Keratinocyte (primary cell): ENCODE data around the gene ACTN4. TPM values are rescaled to one million over a fixed set of nuclear protein-coding genes. Genes with fewer than 3 reads are reported as not detected.

Source experiments
- DNase-seq: peaks from one replicate; pipeline ENCODE4 v3.0.0-alpha.2; 2011; ENCODE audit warnings: low read depth, missing footprints, low spot score
- FAIRE-seq: peaks from 2 replicates; lab custom pipeline; 2011; peaks lifted over from hg19 to GRCh38; lab: Jason Lieb, UNC
- H2AFZ ChIP-seq: 2 replicates; pipeline ENCODE4 v1.6.0; 2012; ENCODE audit warnings: low read length, control low read depth, inconsistent platforms; ENCODE audit not compliant: control insufficient read depth
- H3K27ac ChIP-seq: 2 replicates; pipeline ENCODE4 v1.5.1; 2011; ENCODE audit warnings: low read length; ENCODE audit not compliant: control insufficient read depth, insufficient read depth
- H3K27me3 ChIP-seq: 3 replicates; pipeline ENCODE4 v1.6.0; 2011; ENCODE audit warnings: low read length; ENCODE audit not compliant: control insufficient read depth, insufficient read depth; ENCODE audit errors: extremely low read depth
- H3K36me3 ChIP-seq, 2 experiments: 2 replicates in 1 of 2; 3 replicates in 1 of 2; pipeline ENCODE4 v1.5.1; 2011; ENCODE audit warnings: low read length in 2 of 2, mild to moderate bottlenecking in 1 of 2; ENCODE audit not compliant: control insufficient read depth in 2 of 2, insufficient read depth in 2 of 2; ENCODE audit errors: extremely low read depth in 1 of 2
- H3K4me1 ChIP-seq: 3 replicates; pipeline ENCODE4 v1.5.1; 2011; ENCODE audit warnings: low read length; ENCODE audit not compliant: control insufficient read depth, insufficient read depth; ENCODE audit errors: extremely low read depth
- H3K4me2 ChIP-seq: 3 replicates; pipeline ENCODE4 v1.6.0; 2011; ENCODE audit warnings: low read depth, low read length; ENCODE audit not compliant: control insufficient read depth, insufficient read depth; ENCODE audit errors: extremely low read depth
- H3K4me3 ChIP-seq, 3 experiments: fragments of 200-600 bp in 1 of 3; sonication (generic) in 1 of 3; 2 replicates in 2 of 3; 3 replicates in 1 of 3; pipeline ENCODE4 v1.5.1; 2011 to 2016; ENCODE audit warnings: low read length in 3 of 3, mild to moderate bottlenecking in 3 of 3, control low read depth in 2 of 3, inconsistent platforms in 1 of 3, low read depth in 1 of 3, mixed read lengths in 1 of 3, mixed run types in 1 of 3, moderate library complexity in 1 of 3; ENCODE audit not compliant: control insufficient read depth in 2 of 3, insufficient read depth in 2 of 3; ENCODE audit errors: extremely low read depth in 1 of 3
- H3K79me2 ChIP-seq: 2 replicates; pipeline ENCODE4 v1.6.0; 2012; ENCODE audit warnings: low read length; ENCODE audit not compliant: control insufficient read depth, insufficient read depth
- H3K9ac ChIP-seq: 3 replicates; pipeline ENCODE4 v1.6.0; 2011; ENCODE audit warnings: low read length; ENCODE audit not compliant: control insufficient read depth, insufficient read depth; ENCODE audit errors: extremely low read depth
- H3K9me1 ChIP-seq: 3 replicates; pipeline ENCODE4 v1.6.0; 2011; ENCODE audit warnings: low read length; ENCODE audit not compliant: control insufficient read depth, insufficient read depth; ENCODE audit errors: extremely low read depth
- H3K9me3 ChIP-seq: 2 replicates; pipeline ENCODE4 v1.5.1; 2012; ENCODE audit warnings: low read depth, low read length; ENCODE audit not compliant: control insufficient read depth
- H4K20me1 ChIP-seq: 3 replicates; pipeline ENCODE4 v1.6.0; 2011; ENCODE audit warnings: low read length; ENCODE audit not compliant: control insufficient read depth, insufficient read depth; ENCODE audit errors: extremely low read depth
- EZH2 ChIP-seq: IDR thresholded peaks from one replicate; pipeline ENCODE4 v1.6.1; 2012; ENCODE audit warnings: inconsistent platforms, mild to moderate bottlenecking, low read length, moderate library complexity
- dilution Hi-C: fragments of 300-500 bp; cut with MboI; formaldehyde crosslinking; loops from one replicate; pipeline ENCODE4 v1.7.0; 2020; ENCODE audit warnings: low sequenced_read_pairs; ENCODE audit not compliant: extremely low pct_ligation_motif_present
- polyA plus RNA-seq, 5 experiments: library from polyadenylated mRNA; depleted of rRNA in 3 of 5; stranded (reverse) in 3 of 5; stranded (forward) in 1 of 5; unstranded in 1 of 5; fragments of >200 nt; gene quantifications; 1 replicate in 1 of 5; 2 replicates in 3 of 5; 3 replicates in 1 of 5; pipeline versions ENCODE4 v1.2.1 to v1.2.3, GENCODE V29; 2011 to 2012; ENCODE audit warnings: missing spikeins in 2 of 5, low read depth in 1 of 5, low replicate concordance in 1 of 5
- TF ChIP-seq, protein P1 (sequence below), 3 experiments: IDR thresholded peaks in 1 of 3; conservative IDR thresholded peaks in 1 of 3; optimal IDR thresholded peaks in 1 of 3; 2 replicates in 2 of 3; 3 replicates in 1 of 3; pipeline versions ENCODE3 to v1.5.1; 2011; ENCODE audit warnings: low read length in 3 of 3, mild to moderate bottlenecking in 3 of 3, moderate library complexity in 2 of 3, control low read depth in 1 of 3, inconsistent platforms in 1 of 3; ENCODE audit not compliant: insufficient read depth in 2 of 3; ENCODE audit errors: extremely low read depth in 1 of 3

Gene ACTN4
- polyA plus RNA-seq, 1 donor (not counting 4 experiments of a cell fraction or from before 2014, with no cell fraction given): 463 TPM

DNA sequence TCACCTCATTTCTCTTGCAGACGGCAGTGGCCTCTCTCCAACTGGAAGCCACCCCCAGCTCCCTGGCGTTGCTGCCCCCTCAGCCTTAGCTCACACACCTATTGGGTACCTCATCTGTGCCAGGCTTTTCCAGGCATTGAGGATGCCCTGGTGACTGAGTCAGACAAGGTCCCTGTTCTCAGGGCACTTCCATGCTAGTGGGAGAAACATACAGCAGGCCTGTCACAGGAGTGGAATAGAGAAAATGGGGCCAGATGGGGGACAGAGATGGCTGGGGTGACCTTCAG lies 62.9 kb downstream of the ACTN4 start:
- H4K20me1 ChIP-seq: peaks cover 3% of the 10 kb centered on the region
- no peak for DNase-seq
- H3K4me3 ChIP-seq: no peak overlapping the region
- peaks cover 24% of the 10 kb centered on the region for H3K4me1 ChIP-seq
- peaks cover 81 to 90% of the 10 kb centered on the region in 2 experiments for H3K36me3 ChIP-seq
- H3K27ac ChIP-seq: peak overlapping the region; percentile 23
- dilution Hi-C loops: no loop called here
- no peaks in the 10 kb centered on the region for H3K9me3 ChIP-seq
- no peak for FAIRE-seq
- TF ChIP-seq, protein P1, sequence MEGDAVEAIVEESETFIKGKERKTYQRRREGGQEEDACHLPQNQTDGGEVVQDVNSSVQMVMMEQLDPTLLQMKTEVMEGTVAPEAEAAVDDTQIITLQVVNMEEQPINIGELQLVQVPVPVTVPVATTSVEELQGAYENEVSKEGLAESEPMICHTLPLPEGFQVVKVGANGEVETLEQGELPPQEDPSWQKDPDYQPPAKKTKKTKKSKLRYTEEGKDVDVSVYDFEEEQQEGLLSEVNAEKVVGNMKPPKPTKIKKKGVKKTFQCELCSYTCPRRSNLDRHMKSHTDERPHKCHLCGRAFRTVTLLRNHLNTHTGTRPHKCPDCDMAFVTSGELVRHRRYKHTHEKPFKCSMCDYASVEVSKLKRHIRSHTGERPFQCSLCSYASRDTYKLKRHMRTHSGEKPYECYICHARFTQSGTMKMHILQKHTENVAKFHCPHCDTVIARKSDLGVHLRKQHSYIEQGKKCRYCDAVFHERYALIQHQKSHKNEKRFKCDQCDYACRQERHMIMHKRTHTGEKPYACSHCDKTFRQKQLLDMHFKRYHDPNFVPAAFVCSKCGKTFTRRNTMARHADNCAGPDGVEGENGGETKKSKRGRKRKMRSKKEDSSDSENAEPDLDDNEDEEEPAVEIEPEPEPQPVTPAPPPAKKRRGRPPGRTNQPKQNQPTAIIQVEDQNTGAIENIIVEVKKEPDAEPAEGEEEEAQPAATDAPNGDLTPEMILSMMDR (optimal IDR thresholded peaks at IDR 0.05 in 1 of 3, IDR thresholded peaks at IDR 0.05 in 1 of 3, conservative IDR thresholded peaks at IDR 0.05 in 1 of 3; ENCODE audit: extremely low read depth in 1 of 3, insufficient read depth in 2 of 3, low read length in 3 of 3): no peak
- TF ChIP-seq EZH2: no peak
- H2AFZ ChIP-seq: no peak overlapping the region
- H3K27me3 ChIP-seq: no peaks in the 10 kb centered on the region
- no peak overlapping the region for H3K4me2 ChIP-seq
- peaks cover 79% of the 10 kb centered on the region for H3K79me2 ChIP-seq
- no peaks in the 10 kb centered on the region for H3K9me1 ChIP-seq
- peak overlapping the region; percentile 48 for H3K9ac ChIP-seq

DNA sequence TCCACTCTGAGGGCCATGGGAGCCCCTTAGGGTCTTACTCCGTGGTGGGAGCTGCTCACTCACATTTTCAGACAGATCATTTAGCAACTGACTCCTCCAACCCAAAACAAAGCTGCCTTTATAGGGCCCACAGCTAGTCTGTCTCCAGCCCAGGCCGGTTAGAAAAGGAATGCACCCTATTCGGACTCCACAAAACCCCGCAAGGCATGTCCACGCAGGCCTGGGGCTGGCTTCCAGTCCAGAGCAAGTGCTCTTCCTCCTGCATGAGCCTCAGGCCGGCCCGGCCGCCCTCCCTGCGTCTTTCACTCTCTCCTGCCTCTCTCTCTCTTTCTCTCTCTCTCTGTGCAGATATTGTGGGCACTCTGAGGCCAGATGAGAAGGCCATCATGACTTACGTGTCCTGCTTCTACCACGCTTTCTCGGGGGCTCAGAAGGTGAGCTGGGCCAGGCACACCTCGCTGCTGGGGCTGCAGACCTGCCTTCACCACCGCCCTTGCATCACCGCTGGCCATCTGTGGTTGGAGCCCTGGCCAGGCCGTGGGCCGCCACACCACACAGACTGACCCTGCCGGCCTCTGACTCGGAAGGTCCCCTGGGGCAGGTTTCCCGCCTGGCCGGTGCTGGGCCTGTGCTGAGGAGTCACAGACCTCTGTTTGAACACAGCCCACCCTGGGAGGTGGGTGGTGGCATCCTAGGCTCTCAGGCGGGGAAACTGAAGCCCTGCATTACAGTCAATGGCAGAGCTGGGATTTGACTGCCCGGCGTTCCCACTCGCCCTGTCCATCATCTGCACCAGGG lies 63.7 kb downstream of the ACTN4 start:
- Histone ChIP-seq H3K36me3 (peaks cover 77 to 84% of the 10 kb centered on the region in 2 experiments), H3K27ac (peak overlapping the region; percentile 24), H3K9me3 (no peaks in the 10 kb centered on the region), H3K27me3 (no peaks in the 10 kb centered on the region), H4K20me1 (peaks cover 3% of the 10 kb centered on the region), H3K9ac (peak overlapping the region; percentile 48), H3K79me2 (peaks cover 72% of the 10 kb centered on the region), H2AFZ (no peak overlapping the region), H3K4me3 (no peak overlapping the region), H3K4me1 (peaks cover 24% of the 10 kb centered on the region), H3K9me1 (no peaks in the 10 kb centered on the region), H3K4me2 (no peak overlapping the region)
- TF ChIP-seq, protein P1 (optimal IDR thresholded peaks at IDR 0.05 in 1 of 3, IDR thresholded peaks at IDR 0.05 in 1 of 3, conservative IDR thresholded peaks at IDR 0.05 in 1 of 3; ENCODE audit: extremely low read depth in 1 of 3, insufficient read depth in 2 of 3, low read length in 3 of 3): no peak
- TF ChIP-seq EZH2: no peak
- no peak for DNase-seq
- no peak for FAIRE-seq
- dilution Hi-C loops: no loop called here
